Upper lobe of left lung (tissue), 4 donors: ENCODE measurements around the gene GRIA1.

Source experiments
- EP300 ChIP-seq, 4 donors: sonication (generic); formaldehyde crosslinking; IDR thresholded peaks; one replicate each; pipeline ENCODE4 v1.5.1; 2017; ENCODE audit warnings: antibody characterized with exemption in 4 of 4, control low read depth in 2 of 4
- POLR2AphosphoS5 ChIP-seq, 2 donors: sonication (generic); formaldehyde crosslinking; IDR thresholded peaks; one replicate each; pipeline ENCODE4 v1.5.1; 2017; ENCODE audit warnings: antibody characterized with exemption in 2 of 2
- TF ChIP-seq, protein P1 (sequence below), 6 experiments: fragments of 450-650 bp in 4 of 6; fragments of 200-600 bp in 2 of 6; sonication (generic) in 2 of 6; IDR thresholded peaks; one replicate each; pipeline ENCODE4 v1.5.1; 2016 to 2019; ENCODE audit warnings: antibody characterized with exemption in 6 of 6

DNA sequence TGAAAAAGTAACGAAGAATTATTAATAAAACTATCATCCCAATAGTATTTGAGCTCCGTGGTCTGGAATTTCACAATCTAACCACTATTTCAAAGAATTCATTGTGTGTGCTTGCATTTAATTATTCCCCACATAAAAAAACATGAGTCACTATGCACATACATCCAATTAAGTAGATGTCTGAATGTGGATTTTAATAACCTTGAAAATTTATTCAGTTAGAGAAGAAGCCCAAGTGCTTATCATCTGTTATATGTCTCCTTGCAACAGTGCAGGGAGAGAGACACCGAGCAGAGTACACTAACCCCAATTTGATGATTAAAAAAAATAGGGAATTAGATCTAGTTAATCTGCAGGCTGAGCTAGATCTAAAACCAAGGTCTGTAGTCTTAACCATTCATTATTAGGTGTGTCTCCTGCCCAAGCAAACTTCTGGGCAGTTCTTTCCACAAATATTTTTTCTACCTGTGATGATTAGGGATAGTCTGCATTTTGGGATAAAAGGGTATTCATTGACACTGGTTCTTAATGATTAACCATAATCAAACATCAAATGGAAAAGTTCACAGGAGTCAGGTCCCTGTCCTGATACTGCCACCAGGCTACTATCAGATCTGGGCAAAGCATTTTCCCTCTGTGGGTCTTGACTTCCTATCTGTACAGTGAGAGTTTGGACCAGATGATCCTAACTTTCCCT is 164.2 kb downstream of the GRIA1 start:
- TF ChIP-seq, protein P1, sequence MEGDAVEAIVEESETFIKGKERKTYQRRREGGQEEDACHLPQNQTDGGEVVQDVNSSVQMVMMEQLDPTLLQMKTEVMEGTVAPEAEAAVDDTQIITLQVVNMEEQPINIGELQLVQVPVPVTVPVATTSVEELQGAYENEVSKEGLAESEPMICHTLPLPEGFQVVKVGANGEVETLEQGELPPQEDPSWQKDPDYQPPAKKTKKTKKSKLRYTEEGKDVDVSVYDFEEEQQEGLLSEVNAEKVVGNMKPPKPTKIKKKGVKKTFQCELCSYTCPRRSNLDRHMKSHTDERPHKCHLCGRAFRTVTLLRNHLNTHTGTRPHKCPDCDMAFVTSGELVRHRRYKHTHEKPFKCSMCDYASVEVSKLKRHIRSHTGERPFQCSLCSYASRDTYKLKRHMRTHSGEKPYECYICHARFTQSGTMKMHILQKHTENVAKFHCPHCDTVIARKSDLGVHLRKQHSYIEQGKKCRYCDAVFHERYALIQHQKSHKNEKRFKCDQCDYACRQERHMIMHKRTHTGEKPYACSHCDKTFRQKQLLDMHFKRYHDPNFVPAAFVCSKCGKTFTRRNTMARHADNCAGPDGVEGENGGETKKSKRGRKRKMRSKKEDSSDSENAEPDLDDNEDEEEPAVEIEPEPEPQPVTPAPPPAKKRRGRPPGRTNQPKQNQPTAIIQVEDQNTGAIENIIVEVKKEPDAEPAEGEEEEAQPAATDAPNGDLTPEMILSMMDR (IDR thresholded peaks at IDR 0.05), result no peak
- TF ChIP-seq POLR2AphosphoS5 (IDR thresholded peaks at IDR 0.05), result no peak
- no peak for TF ChIP-seq EP300 (IDR thresholded peaks at IDR 0.05)
